ENCODE results near the gene AOAH.

GRCh38 chr7:36549029-36549428 lies 175.3 kb downstream of the AOAH start:
- TF ChIP-seq CTCF (IDR thresholded peaks at IDR 0.05) = no peak
- TF ChIP-seq EP300 (IDR thresholded peaks at IDR 0.05) = no peak
